Activated CD4-positive, alpha-beta T cell treated with anti-CD3 and anti-CD28 coated beads, Interleukin-2, Interleukin-6, amounts not matched to agents 100 ng/mL and 50 ng/mL, durations not matched to agents 16 hours and 8 hours (primary cell): ENCODE measurements around the gene CBLC.

Source experiments
- DNase-seq: peaks from one replicate; pipeline ENCODE4 v3.0.0-alpha.2; 2020

The CBLC gene

GRCh38 chr19:44746946-44747738 lies 30.5 kb upstream of the CBLC start:
- DNase-seq, result peak; percentile 94

- no peak for DNase-seq
Measured at GRCh38 chr19:44747739-44748425, 29.8 kb upstream of the CBLC start.

DNA sequence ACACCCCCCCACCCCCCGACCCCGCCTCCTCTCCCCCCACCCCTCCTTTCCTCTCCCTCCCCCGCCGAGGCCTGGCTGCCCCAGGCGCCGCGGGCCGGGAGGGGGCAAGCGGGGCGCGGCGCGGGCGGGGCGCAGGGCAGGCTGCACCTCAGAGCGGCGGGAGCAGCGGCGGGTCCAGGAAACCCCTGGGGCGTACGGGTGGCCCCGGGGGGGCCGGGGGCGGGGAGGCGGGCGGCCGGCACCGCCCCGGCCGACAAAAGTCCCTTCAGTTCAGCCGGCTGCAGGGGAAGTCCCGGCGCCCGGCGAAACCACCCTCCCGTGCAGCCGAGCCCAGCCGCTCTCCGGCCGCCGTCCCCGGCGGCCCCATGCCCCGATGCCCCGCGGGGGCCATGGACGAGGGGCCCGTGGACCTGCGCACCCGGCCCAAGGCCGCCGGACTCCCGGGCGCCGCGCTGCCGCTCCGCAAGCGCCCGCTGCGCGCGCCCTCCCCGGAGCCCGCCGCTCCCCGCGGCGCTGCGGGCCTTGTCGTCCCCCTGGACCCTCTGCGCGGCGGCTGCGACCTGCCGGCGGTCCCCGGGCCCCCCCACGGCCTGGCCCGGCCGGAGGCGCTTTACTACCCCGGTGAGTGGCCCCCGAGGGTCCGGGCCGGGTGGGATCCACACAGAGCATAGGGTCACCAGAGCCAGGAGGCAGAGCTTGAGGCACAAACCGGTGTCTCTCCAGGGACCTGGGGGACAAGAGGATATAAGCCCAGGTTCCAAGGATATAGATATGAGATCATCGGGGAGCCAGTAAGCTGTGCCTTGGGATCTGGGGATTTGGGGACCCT lies 29.1 kb upstream of the CBLC start, which contains the start of gene BCL3:
BCL3 (plus strand) TSS at position 283 of the 829 bp plus-strand sequence; CDS start at position 366, 83 bp downstream.
- DNase-seq, result peak; percentile 87

- DNase-seq, result no peak
Measured at GRCh38 chr19:44749292-44749691, 28.4 kb upstream of the CBLC start.

DNA sequence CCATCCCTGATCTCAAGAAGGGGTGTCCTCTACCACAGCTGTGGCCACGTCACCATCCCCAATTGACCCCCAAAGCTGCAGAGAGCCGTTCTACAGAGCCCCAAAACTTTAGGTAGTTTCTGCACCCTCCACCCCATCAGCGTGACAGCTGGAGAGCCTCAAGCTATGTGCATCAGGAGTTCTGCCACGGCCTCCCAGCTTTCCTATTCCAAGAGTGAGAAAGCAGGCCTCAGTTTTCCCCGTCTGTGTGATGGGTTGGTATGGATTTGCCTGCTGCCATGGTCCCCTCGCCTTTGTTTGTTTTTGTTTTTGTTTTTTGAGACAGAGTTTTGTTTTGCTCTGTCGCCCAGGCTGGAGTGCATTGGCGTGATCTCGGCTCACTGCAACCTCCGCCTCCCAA lies 27.7 kb upstream of the CBLC start:
- DNase-seq, result no peak

DNA sequence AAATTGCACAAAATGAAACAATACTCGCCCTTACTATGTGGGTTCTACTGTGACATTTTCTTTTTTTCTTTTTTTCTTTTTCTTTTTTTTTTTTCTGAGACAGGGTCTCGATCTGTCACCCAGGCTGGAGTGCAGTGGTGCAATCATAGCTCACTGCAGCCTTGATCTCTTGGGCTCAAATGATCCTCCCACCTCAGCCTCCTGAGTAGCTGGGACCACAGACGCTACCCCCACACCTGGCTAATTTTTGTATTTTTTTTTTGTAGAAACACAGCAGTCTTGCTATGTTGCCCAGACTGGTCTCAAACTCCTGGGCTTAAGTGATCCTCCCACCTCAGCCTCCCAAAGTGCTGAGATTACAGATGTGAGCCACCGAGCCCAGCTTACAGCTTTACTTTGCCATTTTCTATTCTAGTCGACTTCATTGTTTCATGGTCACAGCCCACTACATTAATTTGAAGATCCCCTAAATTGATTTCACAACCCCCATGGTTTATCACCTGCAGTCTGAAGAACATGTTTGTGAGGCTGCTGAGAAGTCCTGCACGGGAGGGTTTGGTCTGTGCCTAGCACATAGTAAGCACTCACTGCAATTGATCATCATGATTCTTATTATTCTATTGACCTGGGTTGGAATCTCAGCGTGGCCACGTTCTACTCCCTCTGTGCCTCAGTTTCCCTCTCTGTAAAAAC lies 25.4 kb upstream of the CBLC start:
- DNase-seq, result no peak

DNA sequence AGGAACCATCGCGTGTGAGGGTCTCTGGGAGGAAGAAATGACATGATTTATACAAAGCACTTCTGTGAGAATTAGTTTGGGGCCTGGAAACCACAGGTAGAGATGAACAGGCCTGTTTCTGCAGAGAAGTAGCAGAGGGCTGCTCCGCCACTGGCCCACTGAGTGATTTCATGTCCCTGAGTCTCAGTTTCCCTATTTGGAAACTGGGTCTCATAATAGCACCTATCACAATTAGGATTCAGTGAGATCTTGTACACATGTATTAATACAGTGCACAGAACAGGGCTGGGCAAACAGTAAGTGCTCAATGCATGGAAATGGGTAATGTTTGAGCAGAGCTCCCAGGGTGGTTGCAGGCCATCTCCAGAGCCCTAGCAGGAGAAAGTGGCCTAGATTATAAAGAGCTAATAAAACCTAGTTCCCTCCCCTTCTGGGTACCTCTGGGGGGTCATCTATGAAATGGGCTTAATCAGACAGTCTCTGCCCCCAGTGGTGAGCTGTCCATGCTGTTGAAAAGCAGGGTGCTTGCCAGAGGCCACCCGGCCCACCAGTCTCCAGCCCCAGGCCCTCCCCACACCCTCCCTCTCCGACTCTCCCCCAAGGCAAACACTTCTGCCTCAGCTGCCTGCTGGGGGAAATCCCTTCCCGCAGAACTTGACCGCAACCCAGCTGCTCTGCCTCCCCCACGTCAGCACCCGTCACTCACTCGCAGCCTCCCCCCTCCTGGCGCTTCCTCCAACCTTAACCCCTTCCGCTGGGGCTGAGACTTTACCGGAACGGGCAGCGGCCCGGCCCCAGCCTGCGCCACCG lies 24.7 kb upstream of the CBLC start:
- peak; percentile 98 for DNase-seq

- DNase-seq, result no peak
Measured at GRCh38 chr19:44753626-44753931, 24.1 kb upstream of the CBLC start.

DNA sequence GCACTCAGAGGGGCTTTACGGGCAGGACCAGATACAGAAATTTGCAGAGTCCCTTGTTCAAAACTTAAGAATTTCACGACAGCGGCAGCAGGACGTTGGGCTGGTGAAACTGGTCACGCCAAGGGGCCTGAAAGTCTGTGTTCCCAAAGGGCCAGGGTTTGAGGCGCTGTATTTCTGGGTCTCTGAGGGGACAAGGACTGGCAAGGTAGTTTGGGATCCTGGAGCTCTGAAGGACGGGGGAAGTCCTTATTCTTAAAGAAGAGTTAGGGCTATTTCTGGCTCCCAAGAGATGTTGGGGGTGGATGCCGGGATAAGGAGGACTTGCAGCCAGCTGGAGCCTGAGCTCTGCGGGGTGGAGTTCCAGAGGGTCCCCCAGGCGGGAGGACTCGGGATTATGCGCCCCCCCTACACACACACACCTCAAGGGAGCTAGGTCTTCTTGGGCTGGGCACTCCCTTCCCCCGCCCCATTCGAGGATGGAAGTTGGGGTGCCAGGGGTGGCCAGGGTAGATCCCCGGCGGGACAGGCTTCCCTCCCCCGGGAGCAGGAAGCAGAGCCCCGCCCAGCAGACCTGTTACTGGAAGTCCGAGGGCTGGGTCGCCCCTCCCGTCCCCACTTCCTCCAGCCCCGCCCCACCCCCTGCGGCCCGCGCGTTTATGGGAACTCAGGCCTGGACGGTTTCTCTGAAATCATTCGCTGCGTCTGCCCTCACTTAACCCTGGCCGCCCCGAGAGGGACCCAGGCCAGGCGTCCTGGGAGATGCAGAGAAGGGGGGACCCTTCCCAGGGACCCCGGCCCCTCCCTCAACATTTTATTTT lies 23.5 kb upstream of the CBLC start:
- DNase-seq, result peak; percentile 93

DNA sequence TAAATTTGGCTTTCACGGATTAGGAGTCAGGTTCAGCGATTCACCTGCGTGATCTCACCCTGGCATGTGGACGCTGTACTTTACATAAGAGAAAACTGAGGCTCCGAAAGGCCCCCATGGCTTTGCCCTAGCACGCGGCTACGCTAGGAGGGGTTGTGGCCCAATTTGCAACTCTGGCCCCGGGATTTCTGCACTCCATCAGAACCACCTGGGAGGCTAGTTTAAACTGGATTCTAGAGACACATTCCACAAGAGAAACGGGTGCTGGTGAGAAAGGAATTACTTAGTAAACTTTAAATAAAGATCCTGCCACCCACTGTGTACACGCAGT lies 23.0 kb upstream of the CBLC start:
- peak; percentile 28 for DNase-seq

GRCh38 chr19:44755219-44755618 lies 22.5 kb upstream of the CBLC start:
- no peak for DNase-seq

GRCh38 chr19:44756089-44756562 lies 21.6 kb upstream of the CBLC start:
- no peak for DNase-seq

- DNase-seq, result no peak
Measured at GRCh38 chr19:44757057-44757734, 20.5 kb upstream of the CBLC start.

- no peak for DNase-seq
Measured at GRCh38 chr19:44757735-44758505, 19.8 kb upstream of the CBLC start.

- no peak for DNase-seq
Measured at GRCh38 chr19:44758596-44758995, 19.1 kb upstream of the CBLC start.

DNA sequence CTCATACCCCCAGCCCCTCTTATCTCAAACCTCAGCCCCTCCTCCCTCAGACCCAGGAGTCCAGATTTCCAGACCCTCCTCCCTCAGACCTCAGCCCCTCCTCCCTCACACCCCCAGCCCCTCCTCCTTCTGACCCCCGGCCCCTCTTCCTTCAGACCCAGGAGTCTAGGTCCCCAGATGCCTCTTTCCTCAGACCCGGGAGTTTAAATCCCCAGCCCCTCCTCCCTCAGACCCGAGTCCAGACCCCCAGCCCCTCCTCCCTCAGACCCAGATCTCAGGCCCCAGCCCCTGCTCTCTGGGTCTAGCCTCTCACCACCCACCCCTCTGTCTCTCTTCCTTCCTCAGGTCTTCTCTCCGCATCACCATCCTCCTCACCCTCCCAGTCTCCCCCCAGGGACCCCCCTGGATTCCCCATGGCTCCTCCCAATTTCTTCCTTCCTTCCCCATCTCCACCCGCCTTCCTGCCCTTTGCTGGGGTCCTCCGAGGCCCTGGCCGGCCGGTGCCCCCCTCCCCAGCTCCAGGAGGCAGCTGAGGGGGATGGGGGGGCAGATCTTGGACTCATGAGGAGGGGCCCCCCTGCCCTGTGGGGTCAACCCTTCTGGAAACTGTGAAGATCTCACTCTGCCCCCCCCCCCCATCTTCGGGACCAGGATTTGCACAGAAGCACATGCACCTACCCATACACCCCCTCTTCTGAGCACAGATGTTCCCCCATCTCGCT lies 18.4 kb upstream of the CBLC start:
- no peak for DNase-seq

- DNase-seq, result no peak
Measured at GRCh38 chr19:44762038-44762437, 15.7 kb upstream of the CBLC start.

DNA sequence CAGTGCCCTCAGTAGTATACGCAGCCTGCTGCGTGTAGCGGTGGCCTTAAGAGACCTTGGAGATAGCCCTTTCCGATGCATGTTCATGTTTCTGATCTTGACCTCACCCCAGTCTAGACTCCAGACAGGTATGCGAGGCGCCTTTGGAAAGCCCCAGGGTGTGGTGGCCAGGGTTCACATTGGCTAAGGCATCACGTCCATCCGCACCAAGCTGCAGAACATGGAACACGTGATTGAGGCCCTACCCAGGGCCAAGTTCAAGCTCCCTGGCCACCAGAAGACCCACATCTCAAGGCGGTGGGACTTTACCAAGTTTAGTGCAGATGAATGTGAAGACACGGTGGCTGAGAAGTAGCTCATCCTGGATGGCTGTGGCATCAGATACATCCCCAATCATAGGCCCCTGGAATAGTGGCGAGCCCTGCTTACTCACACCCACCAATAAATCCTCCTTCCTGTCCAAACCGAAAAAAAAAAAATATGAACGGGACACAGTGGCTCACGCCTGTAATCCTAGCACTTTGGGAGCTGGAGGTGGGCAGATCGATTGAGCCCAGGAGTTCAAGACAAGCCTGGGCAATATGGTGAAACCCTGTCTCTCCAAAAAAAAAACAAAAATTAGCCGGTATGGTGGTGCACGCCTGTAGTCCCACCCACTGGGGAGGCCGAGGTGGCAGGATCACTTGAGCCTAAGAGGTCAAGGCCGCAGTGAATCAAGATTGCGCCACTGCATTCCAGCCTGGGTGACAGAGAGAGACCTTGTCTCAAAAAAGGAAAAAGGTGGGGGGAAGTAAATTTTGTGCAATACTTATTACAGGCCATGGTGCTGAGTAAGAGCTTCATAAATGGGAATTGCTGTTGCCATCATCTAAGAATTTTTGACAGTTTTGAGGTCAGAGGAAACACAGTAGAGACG lies 12.4 kb upstream of the CBLC start:
- DNase-seq, result no peak
